Stomach smooth muscle (tissue), 2 donors: Measurements from ENCODE around the gene COMMD7.
"Not testable (repeated sequence)": the region's sequence is repeated elsewhere in the genome, so short reads cannot be mapped to it uniquely, and the experiment has no call there.

ENCODE experiments used
- H3K27ac ChIP-seq: one replicate; pipeline ENCODE4 v1.7.0; 2013; ENCODE audit warnings: mild to moderate bottlenecking, low read length, inconsistent platforms
- H3K27me3 ChIP-seq, 2 donors: one replicate each; pipeline ENCODE4 v1.7.0; 2013; ENCODE audit warnings: low read length in 2 of 2; ENCODE audit not compliant: insufficient read depth in 2 of 2, control insufficient read depth in 1 of 2
- H3K36me3 ChIP-seq, 2 donors: one replicate each; pipeline ENCODE4 v1.7.0; 2013; ENCODE audit warnings: low read length in 2 of 2; ENCODE audit not compliant: control insufficient read depth in 2 of 2, insufficient read depth in 2 of 2
- H3K4me1 ChIP-seq: one replicate; pipeline ENCODE4 v1.7.0; 2013; ENCODE audit warnings: low read length; ENCODE audit not compliant: control insufficient read depth, insufficient read depth
- H3K4me3 ChIP-seq, 2 donors: one replicate each; pipeline ENCODE4 v1.7.0; 2013; ENCODE audit warnings: low read length in 2 of 2
- H3K9ac ChIP-seq, 2 donors: one replicate each; pipeline ENCODE4 v1.7.0; 2013; ENCODE audit warnings: low read length in 2 of 2, mild to moderate bottlenecking in 1 of 2
- H3K9me3 ChIP-seq, 2 donors: one replicate each; pipeline ENCODE4 v1.7.0; 2013; ENCODE audit warnings: low read length in 2 of 2; ENCODE audit not compliant: control insufficient read depth in 2 of 2
- donor health status: healthy.
- donor health status: Pancreatic carcinoma.

COMMD7 gene

DNA sequence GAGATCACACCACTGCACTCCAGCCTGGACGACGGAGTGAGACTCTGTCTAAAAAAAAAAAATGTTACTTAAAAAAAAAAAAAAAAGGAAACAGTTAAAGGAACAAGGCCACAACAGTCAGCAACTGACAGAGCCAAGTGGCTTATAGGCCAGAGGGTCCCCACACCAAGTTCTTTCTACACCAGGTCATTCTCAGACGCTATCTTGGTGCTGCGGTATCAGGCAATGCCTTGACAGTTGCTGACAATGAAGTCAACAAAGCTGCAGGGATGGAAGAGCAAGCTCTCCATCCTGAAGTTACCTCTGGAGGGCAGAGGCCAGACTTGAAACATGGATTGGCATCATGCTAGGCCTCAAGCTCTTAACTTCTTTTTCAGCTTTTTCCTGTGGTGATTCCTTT is 31.9 kb downstream of the COMMD7 start:
- Histone ChIP-seq H3K4me3 (no peak overlapping the region), H3K9ac (no peak overlapping the region), H3K27ac (no peak overlapping the region), H3K36me3 (peaks cover 10 to 12% of the 10 kb centered on the region in 2 donors), H3K4me1 (peaks cover 8% of the 10 kb centered on the region), H3K9me3 (no peaks in the 10 kb centered on the region), H3K27me3 (no peaks in the 10 kb centered on the region)

DNA sequence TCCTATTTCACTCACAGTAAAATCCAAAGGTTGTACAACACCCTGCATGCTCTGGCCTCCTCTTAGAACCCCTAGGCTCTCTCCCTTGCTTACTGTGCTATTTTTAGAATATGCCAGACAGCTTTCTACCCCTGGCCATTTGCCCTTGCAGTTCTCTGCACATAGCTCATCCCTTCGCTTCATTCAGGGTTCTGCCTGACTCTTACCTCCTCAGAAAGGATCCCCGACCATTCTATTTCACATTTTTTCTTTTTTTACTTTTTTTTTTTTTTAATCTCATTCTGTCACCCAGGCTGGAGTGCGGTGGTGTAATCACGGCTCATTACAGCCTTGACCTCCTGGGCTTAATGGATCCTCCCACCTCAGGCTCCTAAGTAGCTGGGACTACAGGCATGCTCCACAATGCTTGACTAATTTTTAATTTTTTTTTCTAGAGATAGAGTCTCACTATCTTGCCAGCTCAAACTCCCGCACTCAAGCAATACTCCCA is 33.6 kb downstream of the COMMD7 start:
- peaks cover 8% of the 10 kb centered on the region for H3K4me1 ChIP-seq
- no peaks in the 10 kb centered on the region for H3K9me3 ChIP-seq
- H3K4me3 ChIP-seq: no peak overlapping the region
- H3K36me3 ChIP-seq: peaks cover 13 to 18% of the 10 kb centered on the region in 2 donors
- no peaks in the 10 kb centered on the region for H3K27me3 ChIP-seq
- H3K9ac ChIP-seq: no peak overlapping the region
- H3K27ac ChIP-seq: no peak overlapping the region

DNA sequence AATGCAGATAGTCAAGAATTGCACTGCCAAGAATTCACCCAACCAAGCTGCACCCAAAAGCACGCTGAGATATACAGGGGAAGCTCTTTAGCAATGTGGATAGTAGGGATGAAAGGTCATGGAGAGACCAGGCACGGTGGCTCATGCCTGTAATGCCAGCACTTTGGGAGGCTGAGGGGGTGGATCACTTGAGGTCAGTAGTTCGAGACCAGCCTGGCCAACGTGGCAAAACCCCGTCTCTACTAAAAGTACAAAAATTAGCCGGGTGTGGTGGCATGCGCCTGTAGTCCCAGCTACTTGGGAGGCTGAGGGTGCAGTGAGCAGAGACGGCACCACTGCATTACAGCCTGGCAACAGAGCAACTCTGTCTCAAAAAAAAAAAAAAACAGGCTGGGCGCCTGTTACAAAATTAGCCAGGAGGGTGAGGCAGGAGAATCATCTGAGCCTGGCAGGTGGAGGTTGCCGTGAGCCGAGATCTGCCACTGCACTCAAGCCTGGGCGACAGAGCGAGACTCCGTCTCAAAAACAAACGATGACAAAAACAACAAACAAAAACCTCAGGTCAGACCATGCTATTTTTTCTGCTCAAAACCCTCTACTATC is 34.1 kb downstream of the COMMD7 start:
- H3K36me3 ChIP-seq: peaks cover 18 to 23% of the 10 kb centered on the region in 2 donors
- H3K9me3 ChIP-seq, H3K9ac ChIP-seq, H3K27me3 ChIP-seq, H3K4me1 ChIP-seq, H3K4me3 ChIP-seq, H3K27ac ChIP-seq: not testable (repeated sequence)

DNA sequence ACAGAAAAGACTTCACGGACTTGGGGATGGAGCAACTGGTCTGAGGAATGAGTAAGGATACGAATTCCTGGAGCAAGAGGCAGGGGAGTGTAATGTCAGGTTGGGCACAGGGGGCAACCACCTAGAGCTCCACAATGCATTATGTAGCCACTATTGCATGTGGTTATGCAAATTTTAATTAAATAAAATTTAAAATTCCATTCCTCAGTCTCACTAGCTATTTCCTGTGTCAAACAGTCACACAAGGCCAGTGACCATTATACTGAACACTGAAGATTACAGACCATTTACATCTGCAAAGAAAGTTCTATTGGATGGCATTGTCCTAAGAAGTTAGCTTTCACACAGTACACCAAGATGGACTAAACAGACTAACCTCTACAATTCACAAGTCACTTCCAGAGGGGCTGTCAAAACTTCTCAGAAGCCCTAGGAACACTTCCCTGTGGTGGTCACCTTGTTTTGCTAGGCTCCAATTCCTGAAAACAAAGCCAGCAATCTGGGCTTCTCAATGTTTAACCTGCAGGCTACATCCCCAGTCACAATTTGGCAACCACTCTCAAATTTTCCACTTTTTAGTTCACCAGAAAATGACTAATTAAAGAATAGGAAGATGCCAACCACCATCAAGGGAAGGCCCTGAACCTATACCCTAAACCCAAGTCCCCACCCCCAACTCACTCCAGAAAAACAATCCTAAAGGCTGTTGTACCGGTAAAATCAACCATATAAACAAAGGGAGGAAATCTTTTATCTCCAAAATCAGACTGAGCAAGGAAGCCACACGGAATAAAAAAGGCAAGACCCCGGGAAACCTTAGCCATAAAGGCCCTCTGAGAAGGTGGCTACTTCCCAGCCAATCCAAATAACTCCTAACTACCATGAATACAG is 35.3 kb downstream of the COMMD7 start:
- H3K9me3 ChIP-seq: no peaks in the 10 kb centered on the region
- no peak overlapping the region for H3K9ac ChIP-seq
- no peak overlapping the region for H3K4me3 ChIP-seq
- H3K36me3 ChIP-seq: peaks cover 18 to 27% of the 10 kb centered on the region in 2 donors
- H3K4me1 ChIP-seq: peaks cover 8% of the 10 kb centered on the region
- H3K27ac ChIP-seq: no peak overlapping the region
- H3K27me3 ChIP-seq: no peaks in the 10 kb centered on the region

DNA sequence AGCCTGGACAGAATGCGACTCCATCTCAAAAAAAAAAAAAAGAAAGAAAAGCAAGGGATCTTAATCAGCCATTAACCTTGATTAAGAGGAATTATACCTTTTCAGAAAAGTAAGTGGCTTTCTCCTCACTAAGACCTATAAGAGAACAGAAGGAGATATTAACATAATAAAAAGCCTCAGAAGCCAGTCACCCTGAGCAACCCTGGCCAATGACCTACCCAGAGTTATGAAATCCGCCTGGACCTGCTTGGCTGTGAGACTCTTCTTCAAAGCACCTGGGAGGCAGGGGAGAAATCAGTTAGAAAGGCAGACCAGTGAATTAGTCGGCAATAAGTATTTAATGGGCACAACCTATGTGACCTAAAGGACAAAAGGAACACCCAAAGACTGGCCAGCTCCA is 36.8 kb downstream of the COMMD7 start:
- H3K9me3 ChIP-seq: no peaks in the 10 kb centered on the region
- no peak overlapping the region for H3K4me3 ChIP-seq
- H3K27ac ChIP-seq: no peak overlapping the region
- peaks cover 8% of the 10 kb centered on the region for H3K4me1 ChIP-seq
- H3K36me3 ChIP-seq: peaks cover 20 to 30% of the 10 kb centered on the region in 2 donors
- no peak overlapping the region for H3K9ac ChIP-seq
- no peaks in the 10 kb centered on the region for H3K27me3 ChIP-seq

DNA sequence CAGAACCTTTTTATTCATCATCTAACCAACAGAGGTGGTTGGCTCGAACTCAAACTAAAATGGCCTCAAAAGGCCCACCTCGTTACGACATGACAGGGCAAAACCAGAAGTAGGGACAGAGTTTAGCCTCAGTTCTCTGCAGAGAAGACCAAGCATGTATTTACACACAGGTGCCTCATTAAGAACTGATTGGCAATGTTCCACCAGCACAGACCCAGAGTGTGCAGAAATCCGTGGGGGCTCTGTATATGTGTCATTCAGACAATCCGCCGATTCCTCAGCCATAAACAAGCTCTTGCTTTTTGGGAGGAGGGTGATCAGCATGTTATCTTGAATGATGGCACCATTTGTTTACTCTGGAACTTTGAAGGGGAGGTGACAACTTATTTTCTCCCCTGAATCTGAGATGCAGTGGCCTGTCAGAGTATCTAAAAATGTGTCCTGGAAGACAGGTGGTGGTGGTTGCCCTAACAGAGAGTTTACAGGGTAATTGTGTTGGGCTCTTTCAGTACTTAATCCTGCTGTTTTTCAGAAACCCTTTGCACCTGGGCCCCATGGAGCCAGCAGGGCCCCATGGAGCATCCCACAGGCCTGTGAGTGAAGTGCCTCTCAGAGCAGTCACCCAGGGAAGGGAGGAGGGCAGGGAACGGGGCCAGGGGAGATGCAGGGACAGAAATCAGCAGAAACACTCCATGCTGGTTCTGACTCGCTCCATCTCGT is 40.4 kb downstream of the COMMD7 start:
- Histone ChIP-seq H3K9me3 (no peaks in the 10 kb centered on the region), H3K9ac (no peak overlapping the region), H3K4me3 (no peak overlapping the region), H3K27ac (no peak overlapping the region), H3K27me3 (no peaks in the 10 kb centered on the region), H3K4me1 (no peaks in the 10 kb centered on the region), H3K36me3 (peaks cover 18 to 28% of the 10 kb centered on the region in 2 donors)

DNA sequence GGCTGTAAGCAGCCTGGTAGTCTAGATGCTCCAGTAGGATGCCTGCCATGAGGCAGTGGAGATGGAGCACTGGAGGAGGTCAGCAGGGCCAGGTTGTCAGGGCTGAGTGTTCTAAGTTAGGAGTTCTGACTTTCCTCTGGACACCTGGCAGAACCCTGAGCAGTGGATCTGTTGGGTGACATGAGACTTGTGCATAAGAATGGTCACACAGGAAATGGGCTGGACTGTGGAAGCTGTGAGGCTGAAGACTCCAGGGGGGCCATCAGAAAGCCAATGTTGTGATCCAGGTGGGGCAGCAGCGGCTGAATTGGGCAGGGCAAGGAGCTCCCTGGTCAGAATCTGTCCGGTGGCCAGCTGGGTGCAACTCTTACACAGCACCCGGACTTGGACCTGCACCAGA is 45.7 kb downstream of the COMMD7 start:
- Histone ChIP-seq H3K27me3 (no peaks in the 10 kb centered on the region), H3K4me1 (no peaks in the 10 kb centered on the region), H3K4me3 (no peak overlapping the region), H3K9ac (no peak overlapping the region), H3K36me3 (peaks cover 0 to 3% of the 10 kb centered on the region in 2 donors), H3K9me3 (no peaks in the 10 kb centered on the region), H3K27ac (no peak overlapping the region)

DNA sequence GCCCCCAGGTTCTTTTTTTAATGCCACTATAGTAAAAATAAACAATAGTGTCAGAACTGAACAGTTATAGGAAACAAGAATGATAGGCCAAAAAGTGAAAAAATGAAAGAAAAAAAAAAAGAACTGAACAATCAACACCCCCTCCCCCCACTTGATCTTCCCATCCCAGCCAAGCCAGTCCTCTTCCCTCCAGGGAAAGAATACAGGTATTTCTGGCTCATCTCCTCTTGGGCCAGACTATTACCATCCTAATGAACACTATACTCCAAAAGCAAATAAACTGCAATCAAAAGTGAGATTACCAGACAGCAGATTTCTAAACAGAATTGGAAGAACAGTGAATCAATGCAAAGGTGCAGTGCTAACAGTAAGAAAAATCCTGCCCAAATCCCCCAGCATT is 48.2 kb downstream of the COMMD7 start:
- H3K36me3 ChIP-seq: peaks cover 0 to 2% of the 10 kb centered on the region in 2 donors
- H3K4me3 ChIP-seq: no peak overlapping the region
- H3K9me3 ChIP-seq: no peaks in the 10 kb centered on the region
- no peaks in the 10 kb centered on the region for H3K27me3 ChIP-seq
- H3K9ac ChIP-seq: no peak overlapping the region
- H3K4me1 ChIP-seq: no peaks in the 10 kb centered on the region
- no peak overlapping the region for H3K27ac ChIP-seq

DNA sequence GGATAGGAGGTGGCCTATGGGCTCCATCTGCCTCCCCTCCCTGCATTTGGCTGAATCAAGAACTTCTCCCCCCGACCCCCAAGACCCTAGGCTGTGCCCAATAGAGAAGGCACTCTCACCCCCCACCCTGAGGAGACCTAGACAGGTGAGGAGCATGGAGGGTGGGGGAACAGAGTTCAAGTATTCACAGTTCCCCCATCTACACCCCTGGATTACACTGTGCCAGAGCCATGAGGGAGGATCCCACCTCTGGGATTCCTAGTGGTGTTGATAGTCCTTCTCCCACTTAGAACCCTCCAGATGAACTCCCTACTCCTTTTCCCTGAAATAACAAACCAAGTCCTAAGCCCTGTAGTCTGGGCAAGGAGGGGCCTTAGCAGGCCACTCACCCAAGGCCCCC is 54.3 kb downstream of the COMMD7 start:
- H3K36me3 ChIP-seq, H3K9me3 ChIP-seq, H3K4me1 ChIP-seq, H3K4me3 ChIP-seq, H3K27me3 ChIP-seq, H3K27ac ChIP-seq, H3K9ac ChIP-seq: not testable (repeated sequence)

DNA sequence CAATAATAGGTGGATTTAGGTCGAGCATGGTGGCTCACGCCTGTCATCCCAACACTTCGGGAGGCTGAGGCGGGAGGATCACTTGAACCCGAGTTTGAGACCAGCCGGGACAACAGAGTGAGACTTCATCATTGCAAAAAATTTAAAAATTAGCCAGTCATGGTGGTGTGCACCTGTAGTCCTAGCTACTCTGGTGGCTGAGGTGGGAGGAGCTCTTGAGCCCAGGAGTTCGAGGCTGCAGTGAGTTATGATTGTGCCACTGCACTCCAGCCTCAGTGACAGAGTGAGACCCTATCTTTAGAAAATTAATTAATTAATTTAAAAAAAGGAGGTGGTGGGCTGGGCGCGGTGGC is 56.1 kb downstream of the COMMD7 start:
- no peak overlapping the region for H3K9ac ChIP-seq

More for the DNA sequence above, 56.1 kb downstream of the COMMD7 start:
- Histone ChIP-seq H3K36me3 (no peaks in the 10 kb centered on the region), H3K9me3 (no peaks in the 10 kb centered on the region), H3K4me1 (no peaks in the 10 kb centered on the region), H3K27ac (no peak overlapping the region), H3K4me3 (no peak overlapping the region), H3K27me3 (no peaks in the 10 kb centered on the region)
